Activated T-cell treated with anti-CD3 and anti-CD28 coated beads for 4 hours (primary cell): ENCODE results near the gene MRAP2.

ENCODE experiments used
- DNase-seq: peaks from one replicate; pipeline ENCODE4 v3.0.0-alpha.2; 2020

The MRAP2 gene, protein sequence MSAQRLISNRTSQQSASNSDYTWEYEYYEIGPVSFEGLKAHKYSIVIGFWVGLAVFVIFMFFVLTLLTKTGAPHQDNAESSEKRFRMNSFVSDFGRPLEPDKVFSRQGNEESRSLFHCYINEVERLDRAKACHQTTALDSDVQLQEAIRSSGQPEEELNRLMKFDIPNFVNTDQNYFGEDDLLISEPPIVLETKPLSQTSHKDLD

DNA sequence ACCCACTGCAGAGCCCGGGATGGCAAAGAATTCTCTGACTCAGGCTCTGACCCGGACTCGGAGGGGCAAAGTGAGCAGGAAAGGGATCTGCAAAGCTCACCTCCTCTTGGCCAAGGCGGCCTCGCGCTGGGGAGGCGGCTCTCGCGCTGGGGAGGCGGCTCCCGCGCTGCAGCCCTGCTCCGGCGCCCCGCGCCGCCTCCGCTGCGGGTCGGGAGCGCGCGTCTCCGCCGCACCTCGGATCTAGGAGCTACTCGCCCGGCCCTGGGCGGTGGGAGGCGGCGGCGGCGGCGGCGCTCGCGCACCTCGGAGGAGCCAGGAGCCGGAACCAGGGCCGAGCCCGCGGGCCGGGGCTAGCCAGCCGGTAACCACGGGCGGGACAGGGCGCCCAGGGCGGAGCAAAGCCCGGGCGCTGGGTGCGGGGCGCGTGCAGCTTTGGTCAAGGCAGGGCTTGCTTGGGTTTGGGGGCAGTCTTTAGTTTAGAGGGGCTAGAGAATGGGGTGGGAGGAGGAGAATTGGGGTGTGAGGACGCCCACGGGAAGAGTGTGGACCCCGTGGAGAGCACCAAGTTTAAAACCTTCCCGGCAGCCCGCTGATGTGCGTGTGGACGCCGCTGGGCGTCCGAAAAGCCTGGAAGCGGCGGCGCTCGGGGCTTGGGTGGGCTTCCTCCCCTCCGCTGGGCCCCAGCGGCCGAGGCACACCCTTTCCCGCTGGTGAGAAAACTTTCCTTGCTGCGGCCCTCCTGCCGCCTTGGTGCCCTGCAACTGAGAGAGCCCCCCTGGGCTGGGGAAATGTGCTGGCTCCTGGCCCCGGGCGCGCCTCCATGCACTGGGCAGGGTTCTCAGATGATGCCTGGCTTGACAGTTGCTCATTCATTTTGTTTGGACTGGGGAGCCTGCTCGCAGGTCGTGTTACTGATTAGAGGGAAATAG, at the start of gene MRAP2:
TSS of gene MRAP2 (plus strand) at position 250 of the 929 bp plus-strand sequence. CDS start 21,547 bp downstream, outside the sequence.
- DNase-seq, result no peak

- no peak for DNase-seq
These were observed 49.2 kb upstream of the MRAP2 start for GRCh38 chr6:83984411-83984810.

- DNase-seq, result no peak
These were observed 48.3 kb upstream of the MRAP2 start for GRCh38 chr6:83985308-83985713.

GRCh38 chr6:83985715-83986114, 47.9 kb upstream of the MRAP2 start:
- DNase-seq, result no peak

DNA sequence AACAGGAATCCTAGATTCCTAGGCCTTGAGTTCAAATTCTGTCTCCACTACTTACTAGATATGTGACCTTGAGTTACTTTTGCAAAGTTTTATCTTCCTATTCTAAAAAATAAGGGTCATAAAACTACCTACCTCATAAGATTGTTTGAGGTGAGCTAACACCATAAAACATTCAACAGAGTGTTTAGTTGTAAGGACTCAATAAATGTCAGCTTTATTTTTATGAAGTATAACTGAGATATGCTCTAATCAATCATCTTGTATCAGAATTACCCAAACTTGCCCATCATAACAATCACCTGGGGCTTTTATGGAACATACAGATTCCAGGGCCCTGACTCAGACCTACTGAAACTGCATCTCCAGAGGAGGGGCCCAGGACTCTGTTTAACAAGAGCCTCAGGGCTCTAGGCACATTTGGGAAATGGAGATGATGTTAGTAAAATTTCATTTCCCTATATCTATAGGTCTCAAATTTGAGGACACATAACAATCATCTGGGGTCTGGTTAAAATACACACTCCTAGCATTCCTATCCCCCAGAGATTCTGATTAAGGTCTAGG, 35.5 kb upstream of the MRAP2 start:
- DNase-seq, result no peak

DNA sequence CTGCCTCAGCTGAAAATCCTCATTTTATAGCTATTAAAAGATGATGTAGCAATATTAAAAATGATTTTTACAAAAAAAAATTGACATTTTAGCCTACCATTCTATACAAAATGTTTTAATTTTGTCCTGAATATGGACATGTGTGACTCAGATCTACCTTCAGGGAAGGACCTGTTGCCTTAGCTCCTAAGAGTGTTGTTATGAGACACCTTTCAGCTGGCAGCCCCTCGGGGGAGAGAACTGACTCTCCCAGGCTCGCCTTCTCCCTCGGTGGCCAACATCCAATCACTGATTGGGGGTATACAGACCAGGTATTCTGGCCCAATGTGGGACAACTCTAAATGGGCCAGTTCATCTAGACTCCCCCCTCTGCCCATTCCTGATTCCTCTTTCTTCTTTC, 32.5 kb upstream of the MRAP2 start:
- DNase-seq, result no peak

GRCh38 chr6:84002226-84002625, 31.3 kb upstream of the MRAP2 start:
- DNase-seq, result no peak

DNA sequence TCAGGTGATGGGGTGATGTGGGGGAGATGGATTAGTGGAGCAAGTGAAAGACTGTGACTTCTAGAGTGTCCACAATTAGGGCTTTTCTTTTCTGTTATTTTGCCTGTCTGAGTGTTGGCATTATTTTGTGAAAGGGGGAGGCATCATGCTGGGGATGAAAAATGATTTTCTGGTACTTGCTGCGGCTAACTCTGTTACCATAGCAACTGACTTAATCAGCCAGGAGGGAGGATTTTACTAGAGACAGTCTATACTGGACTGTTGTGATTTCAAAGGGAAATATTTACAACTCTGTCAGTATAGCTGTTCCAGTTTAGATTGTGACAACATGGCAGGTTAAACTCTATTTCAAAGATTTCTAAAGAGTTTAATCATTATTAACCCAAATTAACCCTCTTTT, 30.4 kb upstream of the MRAP2 start:
- DNase-seq, result no peak

GRCh38 chr6:84003654-84004053, 29.9 kb upstream of the MRAP2 start:
- DNase-seq, result no peak

- no peak for DNase-seq
These were observed 25.7 kb upstream of the MRAP2 start for GRCh38 chr6:84007871-84008270.

GRCh38 chr6:84013354-84013753, 20.2 kb upstream of the MRAP2 start:
- DNase-seq, result no peak

DNA sequence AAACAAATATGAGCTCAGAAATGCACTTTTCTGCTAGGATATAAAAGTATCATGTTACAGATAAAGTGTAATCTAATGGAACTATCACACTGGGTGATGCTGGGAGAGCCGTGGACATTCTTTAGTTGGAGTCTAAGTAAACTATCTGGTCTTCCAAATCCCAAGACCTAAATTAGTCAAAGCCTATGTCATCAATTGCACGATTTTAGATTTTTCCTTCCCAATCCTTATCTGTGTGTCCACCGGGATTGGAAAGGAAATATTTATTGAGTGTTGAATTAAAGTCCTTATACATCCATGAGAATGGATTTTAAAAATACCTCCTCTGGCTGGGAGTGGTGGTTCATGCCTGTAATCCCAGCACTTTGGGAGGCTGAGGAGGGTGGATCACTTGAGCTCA, 19.6 kb upstream of the MRAP2 start:
- no peak for DNase-seq

DNA sequence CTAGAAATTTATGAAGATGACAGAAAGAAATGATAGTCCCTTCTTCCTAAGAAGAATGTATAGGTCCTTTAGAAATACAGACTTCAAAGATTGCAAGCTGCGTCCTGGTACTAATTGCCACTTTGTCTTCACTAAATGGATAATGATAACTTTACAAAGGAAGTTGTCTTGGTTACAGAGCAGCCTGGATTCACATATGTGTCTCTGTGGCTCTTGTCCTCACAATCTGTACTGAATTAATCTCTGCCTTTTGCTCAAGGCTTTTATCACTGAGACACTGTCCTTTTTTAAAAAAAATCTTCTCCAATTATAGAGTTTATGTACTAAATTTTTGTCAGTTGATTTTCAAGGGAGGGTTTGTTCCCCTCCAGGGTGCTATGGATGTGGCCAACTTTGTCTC, 17.5 kb upstream of the MRAP2 start:
- DNase-seq, result no peak

DNA sequence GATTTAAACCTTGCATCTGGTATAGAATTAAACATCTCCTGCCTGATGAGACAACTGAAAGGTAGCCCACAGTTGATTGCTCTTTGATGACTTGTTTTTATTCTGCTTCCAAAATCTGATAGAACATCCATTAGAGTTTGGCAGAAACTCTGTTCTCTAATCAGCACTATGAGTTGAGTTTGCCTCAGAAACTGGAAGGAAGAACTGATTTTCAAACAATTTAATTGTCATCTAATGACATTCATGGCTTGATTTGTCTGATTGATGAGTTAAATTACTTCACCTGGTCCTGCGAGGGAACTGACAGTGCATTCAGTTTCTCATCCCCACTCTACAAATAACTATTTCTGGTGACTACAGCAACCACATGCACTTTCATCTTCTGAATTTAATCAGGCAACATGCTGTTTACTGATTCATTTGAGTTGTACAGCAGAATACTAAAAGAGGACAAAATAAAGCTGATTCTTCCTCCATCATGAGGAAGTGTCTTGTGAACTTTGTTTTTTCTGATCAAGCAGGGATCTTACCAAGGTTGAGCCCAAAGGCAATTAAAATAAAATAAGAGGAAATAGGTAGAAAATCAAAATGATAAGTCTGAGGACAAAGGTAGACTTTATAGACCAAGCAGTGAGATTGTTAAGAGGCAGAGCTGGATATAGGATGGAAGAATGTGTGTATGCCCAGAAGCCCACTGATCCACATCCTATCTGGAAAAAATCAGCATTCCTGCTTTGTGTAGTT, 15.7 kb upstream of the MRAP2 start:
- no peak for DNase-seq

DNA sequence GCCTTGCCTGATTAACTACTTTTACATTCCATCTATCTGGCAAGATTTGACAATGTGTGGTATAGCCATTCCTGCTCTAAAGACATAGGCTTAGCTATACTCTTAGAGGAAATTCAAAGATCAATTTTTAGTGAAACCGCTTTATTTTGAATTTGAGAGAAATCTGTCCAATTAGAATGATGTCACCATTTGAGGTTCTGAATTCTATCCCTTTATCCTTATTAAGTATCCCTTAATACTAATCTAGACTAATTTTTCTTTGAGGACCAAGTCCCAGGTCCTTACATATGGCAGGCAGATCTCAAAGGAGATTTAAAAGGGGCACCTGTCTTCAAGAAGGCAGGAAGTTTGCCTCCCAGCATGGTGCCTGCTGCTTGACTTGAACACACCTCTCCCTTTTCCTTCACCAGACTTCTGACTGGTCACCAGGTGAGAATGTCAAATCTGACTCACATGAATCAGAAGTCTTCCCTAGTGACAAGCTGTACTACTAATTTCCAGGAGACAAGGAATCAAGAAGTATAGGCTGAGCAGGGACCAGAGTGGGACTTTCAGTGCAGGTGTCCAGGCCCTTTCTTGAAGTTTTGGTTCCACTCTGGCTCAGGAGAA, 15.0 kb upstream of the MRAP2 start:
- no peak for DNase-seq

DNA sequence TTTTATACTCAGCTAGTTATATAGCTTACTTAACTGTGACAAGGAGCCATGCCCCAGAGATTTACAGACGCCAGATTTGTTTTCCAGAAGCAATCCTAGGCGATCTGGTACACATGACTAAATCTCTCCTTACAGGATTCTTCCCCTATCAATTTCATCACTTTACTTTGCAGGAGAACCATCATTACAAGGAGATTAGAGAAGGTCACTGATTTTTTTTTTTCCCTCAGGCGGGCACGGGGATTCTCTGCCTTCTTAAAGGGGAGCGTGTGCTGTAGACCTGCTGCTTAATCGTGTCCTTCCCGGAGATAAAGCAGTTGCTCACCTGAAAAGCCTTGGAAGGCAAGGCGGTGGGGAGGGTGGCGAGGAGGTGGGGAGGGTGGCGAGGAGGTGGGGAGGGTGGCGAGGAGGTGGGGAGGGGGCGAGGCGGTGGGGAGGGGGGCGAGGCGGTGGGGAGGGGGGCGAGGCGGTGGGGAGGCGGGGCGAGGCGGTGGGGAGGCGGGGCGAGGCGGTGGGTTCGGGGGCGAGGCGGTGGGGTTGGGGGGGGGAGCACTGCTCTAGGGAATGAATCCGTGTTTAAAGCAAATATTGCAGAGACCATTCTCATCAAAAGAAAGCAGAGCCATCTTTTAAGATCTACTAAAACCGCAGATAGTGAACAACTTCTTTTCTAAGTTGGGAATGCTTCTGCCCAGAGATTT, 14.3 kb upstream of the MRAP2 start:
- DNase-seq, result no peak

DNA sequence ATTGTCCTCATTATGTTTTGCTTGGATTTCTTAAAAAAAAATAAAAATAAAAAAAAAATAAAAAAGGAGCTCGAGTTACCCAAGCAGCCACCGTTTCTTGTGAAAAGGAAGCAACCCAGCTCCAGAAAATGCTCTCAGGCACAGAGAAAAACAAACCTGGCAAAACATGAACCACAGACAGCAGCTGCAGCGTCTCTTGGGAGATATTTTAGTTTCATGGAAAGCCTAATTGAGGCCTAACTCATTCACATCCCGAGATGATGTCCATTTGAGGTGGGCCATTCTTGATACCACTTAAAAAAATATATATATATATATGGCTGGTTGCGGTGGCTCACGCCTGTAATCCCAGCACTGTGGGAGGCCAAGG, 13.7 kb upstream of the MRAP2 start:
- DNase-seq, result no peak

- no peak for DNase-seq
These were observed 11.9 kb upstream of the MRAP2 start for GRCh38 chr6:84021625-84022024.

DNA sequence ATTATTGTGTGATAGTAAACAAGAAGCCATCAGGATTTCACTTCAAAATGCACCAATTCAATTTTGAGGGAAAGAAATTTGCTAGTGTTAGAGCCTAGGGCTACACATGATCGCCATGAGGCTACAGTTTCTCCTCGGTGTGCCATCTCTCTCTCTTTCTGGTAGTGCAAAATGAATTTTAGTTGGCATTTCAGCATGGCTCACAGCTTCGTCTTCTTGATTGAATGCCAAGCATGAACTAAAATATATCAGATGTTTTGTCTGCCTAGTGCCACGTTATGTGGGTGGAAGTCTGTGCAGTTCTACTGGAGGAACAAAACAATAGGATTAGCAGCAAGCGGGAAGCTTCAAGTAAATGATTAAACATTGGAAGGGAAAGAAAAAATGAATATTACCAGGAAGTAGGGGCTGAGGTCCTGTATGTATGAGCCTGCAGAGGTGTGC, 6.8 kb upstream of the MRAP2 start:
- DNase-seq, result no peak

DNA sequence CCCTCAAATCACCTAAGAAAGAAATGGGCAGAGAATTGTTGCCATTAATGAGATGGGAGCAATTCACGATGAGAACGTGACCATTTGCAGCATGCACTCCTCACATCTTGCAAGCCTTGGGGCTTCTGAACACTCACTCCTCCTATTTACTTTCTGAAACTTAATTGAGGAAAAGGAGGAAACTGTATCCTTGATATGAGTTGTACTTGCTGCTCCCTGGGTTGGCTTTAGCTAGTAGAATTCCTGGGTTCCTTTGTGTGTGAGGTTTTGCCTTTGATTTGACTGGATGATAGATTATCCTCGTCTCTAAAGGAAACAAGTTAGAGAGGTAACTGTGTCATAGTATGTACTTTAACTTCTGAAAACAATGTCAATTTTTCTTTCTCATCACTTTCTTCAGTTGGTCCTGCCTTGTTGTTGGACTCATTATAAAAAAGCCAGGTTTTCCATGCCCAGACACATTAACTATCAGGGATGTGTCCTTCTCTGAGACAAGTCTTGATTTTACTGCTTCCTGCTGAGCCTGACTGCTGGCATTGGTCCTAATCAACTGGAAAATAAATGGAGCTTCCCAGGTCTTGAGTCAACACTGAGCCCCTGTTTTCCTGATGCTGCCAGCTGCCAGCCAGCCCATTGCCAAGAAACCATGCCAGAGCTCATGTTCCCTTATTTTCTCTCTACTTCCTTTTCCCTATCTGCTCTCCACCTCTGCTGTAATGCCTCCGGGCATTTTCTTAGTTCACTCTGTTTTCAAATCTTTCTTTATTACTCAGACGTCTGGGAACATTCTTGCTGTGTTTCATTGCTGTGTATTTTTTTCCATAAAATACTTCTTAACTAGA, 6.0 kb upstream of the MRAP2 start:
- DNase-seq, result no peak

DNA sequence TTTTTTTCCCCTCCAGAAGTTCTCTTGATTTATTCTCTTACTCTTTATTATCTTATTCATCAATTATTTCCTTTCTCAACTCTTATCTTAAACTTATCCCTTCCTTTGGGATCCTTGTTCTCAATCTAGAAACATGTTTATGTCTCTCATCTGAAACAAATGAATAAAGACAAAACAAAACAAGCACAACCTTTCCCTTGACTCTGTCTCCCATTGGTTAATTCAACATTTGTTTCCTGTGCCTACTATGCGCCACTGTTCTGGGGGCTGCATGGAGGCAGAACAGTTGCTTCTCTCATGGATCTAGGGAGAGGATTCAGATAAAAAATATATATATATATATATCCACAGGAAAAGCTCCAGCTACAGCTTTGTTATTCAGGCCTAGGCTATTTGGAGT, 5.2 kb upstream of the MRAP2 start:
- no peak for DNase-seq
